ENCODE data around the gene CCL3.

CCL3 gene

GRCh38 chr17:36107660-36108059 is 17.7 kb upstream of the CCL3 start:
- no peak overlapping the region for H3K27ac ChIP-seq (ENCODE audit: low read depth, low read length)
- H3K4me3 ChIP-seq (ENCODE audit: low read length) = no peak overlapping the region
- no peak overlapping the region for H3K4me2 ChIP-seq (ENCODE audit: low read length)
- no peaks in the 10 kb centered on the region for H3K9me2 ChIP-seq (replicated peaks; ENCODE audit: control insufficient read depth, low read length)
- no peaks in the 10 kb centered on the region for H3K9me3 ChIP-seq (ENCODE audit: control insufficient read depth, insufficient read depth, low read length)
- H3K27me3 ChIP-seq (ENCODE audit: control insufficient read depth, low read length) = peaks cover 54% of the 10 kb centered on the region
- no peaks in the 10 kb centered on the region for H3K79me2 ChIP-seq (ENCODE audit: control insufficient read depth, low read length)
- no peaks in the 10 kb centered on the region for H3F3A ChIP-seq (ENCODE audit: control insufficient read depth, insufficient read depth)
- H3K4me1 ChIP-seq (ENCODE audit: control insufficient read depth, low read length) = peaks cover 24% of the 10 kb centered on the region
- no peaks in the 10 kb centered on the region for H3K36me3 ChIP-seq (ENCODE audit: control insufficient read depth, low read length)
- H4K20me1 ChIP-seq (ENCODE audit: control insufficient read depth, insufficient read depth, low read depth, low read length) = no peaks in the 10 kb centered on the region
- TF ChIP-seq CTCF (IDR thresholded peaks at IDR 0.05; ENCODE audit: low read depth, low read length, poor library complexity, severe bottlenecking) (no peak), EZH2phosphoT487 (IDR thresholded peaks at IDR 0.05; ENCODE audit: borderline replicate concordance, low read length) (no peak)

- H3K36me3 ChIP-seq (ENCODE audit: control insufficient read depth, low read length) = no peaks in the 10 kb centered on the region
- H3K4me2 ChIP-seq (ENCODE audit: low read length) = no peak overlapping the region
- no peaks in the 10 kb centered on the region for H3K9me3 ChIP-seq (ENCODE audit: control insufficient read depth, insufficient read depth, low read length)
- TF ChIP-seq CTCF (IDR thresholded peaks at IDR 0.05; ENCODE audit: low read depth, low read length, poor library complexity, severe bottlenecking) = no peak
- no peak for TF ChIP-seq EZH2phosphoT487 (IDR thresholded peaks at IDR 0.05; ENCODE audit: borderline replicate concordance, low read length)
- no peaks in the 10 kb centered on the region for H3K79me2 ChIP-seq (ENCODE audit: control insufficient read depth, low read length)
- H3K27ac ChIP-seq (ENCODE audit: low read depth, low read length) = no peak overlapping the region
- H3K9me2 ChIP-seq (replicated peaks; ENCODE audit: control insufficient read depth, low read length) = no peaks in the 10 kb centered on the region
- H3K4me1 ChIP-seq (ENCODE audit: control insufficient read depth, low read length) = peaks cover 29% of the 10 kb centered on the region
- H3F3A ChIP-seq (ENCODE audit: control insufficient read depth, insufficient read depth) = no peaks in the 10 kb centered on the region
- H3K4me3 ChIP-seq (ENCODE audit: low read length) = no peak overlapping the region
- H4K20me1 ChIP-seq (ENCODE audit: control insufficient read depth, insufficient read depth, low read depth, low read length) = no peaks in the 10 kb centered on the region
- peaks cover 46% of the 10 kb centered on the region for H3K27me3 ChIP-seq (ENCODE audit: control insufficient read depth, low read length)
These were observed 16.5 kb upstream of the CCL3 start for GRCh38 chr17:36106493-36106835.

- H3K79me2 ChIP-seq (ENCODE audit: control insufficient read depth, low read length) = no peaks in the 10 kb centered on the region
These were observed 16.0 kb upstream of the CCL3 start for GRCh38 chr17:36105781-36106492.

More at GRCh38 chr17:36105781-36106492, 16.0 kb upstream of the CCL3 start:
- peaks cover 29% of the 10 kb centered on the region for H3K4me1 ChIP-seq (ENCODE audit: control insufficient read depth, low read length)
- H3K27ac ChIP-seq (ENCODE audit: low read depth, low read length) = no peak overlapping the region
- H3K27me3 ChIP-seq (ENCODE audit: control insufficient read depth, low read length) = peaks cover 41% of the 10 kb centered on the region
- no peak overlapping the region for H3K4me3 ChIP-seq (ENCODE audit: low read length)
- TF ChIP-seq EZH2phosphoT487 (IDR thresholded peaks at IDR 0.05; ENCODE audit: borderline replicate concordance, low read length) = no peak
- no peak for TF ChIP-seq CTCF (IDR thresholded peaks at IDR 0.05; ENCODE audit: low read depth, low read length, poor library complexity, severe bottlenecking)
- no peaks in the 10 kb centered on the region for H4K20me1 ChIP-seq (ENCODE audit: control insufficient read depth, insufficient read depth, low read depth, low read length)
- no peaks in the 10 kb centered on the region for H3F3A ChIP-seq (ENCODE audit: control insufficient read depth, insufficient read depth)
- no peaks in the 10 kb centered on the region for H3K9me3 ChIP-seq (ENCODE audit: control insufficient read depth, insufficient read depth, low read length)
- H3K36me3 ChIP-seq (ENCODE audit: control insufficient read depth, low read length) = no peaks in the 10 kb centered on the region
- no peak overlapping the region for H3K4me2 ChIP-seq (ENCODE audit: low read length)
- no peaks in the 10 kb centered on the region for H3K9me2 ChIP-seq (replicated peaks; ENCODE audit: control insufficient read depth, low read length)

All from DOHH2 (cell line).